Measurements from ENCODE around the gene MLF2.
A peak's percentile ranks its signal among the peaks of the same experiment; 100 is the strongest.
"Not testable (repeated sequence)": the region's sequence is repeated elsewhere in the genome, so short reads cannot be mapped to it uniquely, and the experiment has no call there.

MLF2 gene

DNA sequence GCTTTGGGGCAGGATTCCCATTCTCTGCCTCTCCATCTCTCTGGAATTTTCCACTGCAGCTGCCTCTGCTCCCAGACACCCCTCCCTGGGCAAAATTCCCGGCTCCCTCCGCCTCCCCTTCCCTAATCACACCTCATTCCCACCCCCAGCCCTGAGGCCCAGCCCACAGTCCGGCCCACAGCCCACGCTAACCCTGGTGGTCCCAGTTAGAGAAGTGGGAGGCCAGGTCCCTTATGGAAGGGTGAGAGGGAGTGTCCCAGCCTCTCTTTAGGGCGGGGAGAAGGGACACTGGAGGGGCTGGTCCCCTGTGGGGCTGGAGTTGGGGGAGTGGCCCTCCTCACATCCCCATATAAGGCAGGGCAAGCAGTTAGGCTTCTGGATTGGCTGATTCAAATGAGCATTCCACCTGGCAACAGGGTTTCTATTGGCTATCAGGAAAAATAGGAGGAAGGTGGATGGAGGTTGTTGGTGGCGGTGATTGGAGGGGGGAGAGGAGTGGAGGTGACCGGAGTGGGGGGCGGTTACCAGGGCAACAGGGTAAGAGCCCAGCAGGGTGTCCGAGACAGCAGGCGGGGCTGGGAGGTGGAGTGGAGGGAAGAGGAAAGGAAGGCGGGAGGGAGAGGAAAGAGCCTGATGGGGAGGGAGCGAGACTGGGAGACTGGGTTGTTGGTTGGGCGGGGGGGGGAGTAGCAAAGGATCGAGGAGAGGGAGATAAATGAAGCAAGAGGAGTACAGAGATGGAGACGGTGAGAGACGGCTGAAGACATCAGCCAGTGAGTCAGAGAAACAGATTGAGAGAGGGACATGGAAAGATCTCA lies 11.3 kb upstream of the MLF2 start:
- DNase-seq = peak; percentile 99

DNA sequence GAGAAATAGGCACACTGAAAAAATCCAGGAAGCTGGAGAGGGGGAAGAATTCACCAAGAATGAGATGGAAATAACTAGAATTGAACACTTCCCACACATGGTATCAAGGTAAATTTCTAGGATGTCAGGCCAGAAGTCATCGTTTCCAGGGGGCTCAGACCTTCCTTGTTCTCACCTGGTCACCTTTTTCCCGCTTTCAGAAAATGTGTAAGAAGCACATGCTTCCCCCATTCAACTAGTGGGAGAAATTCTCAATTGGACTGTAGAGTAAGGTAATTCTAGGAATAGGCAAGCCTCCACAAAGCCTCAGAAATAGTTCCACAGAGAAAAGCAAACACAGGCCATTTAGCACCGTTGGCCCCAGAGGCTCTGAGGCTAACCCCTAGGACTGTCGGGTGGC lies 10.4 kb upstream of the MLF2 start:
- no peak for DNase-seq

- no peak for DNase-seq
Observed at GRCh38 chr12:6759741-6760140, 6.8 kb upstream of the MLF2 start.

DNA sequence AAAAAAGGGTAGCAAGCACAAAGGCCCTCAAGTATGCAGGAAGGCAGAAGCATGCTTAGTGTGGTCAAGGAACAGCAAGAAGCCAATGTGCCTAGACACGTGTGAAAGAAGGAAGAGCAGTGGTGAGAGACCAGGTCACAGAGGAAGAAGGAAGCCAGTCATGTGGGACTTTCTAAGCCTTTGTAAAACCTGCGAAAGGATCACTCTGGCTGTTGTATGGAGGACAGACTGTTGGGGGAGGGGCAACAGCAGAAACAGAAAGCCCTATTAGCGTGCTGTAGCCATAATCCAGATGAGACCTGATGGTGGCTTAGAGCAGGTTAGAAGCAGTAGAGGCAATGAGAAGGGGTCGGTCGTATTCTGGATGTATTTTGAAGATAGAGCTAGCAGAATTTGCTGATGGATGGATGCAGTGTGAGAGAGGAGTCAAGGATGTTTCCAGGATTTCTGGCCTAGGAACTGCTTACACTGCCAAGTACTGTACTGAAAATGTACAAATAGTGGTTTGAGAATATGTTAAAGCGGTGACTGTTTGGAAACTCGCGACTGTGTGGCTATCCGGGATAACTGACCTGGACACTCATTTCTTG lies 5.7 kb upstream of the MLF2 start:
- no peak for DNase-seq

GRCh38 chr12:6757028-6757690 lies 4.2 kb upstream of the MLF2 start:
- no peak for DNase-seq

DNA sequence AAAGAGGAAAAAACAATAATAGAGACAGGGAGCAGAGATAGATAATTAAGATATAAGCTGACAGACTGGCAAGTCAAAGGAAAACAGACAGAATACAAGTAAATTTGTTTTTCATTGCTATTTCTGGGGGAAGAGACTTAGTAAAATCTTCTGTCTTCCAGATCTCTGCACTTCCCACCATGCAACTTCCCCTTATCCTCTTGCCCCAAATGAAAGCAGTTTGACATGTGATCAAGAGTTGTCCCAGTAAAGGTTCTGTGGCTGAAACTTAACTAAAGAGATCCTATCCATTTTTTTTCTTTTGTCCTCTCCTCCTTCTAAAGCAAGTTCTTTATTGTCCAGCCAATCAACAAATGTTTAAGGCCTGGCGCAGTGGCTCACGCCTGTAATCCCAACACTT lies 1.5 kb upstream of the MLF2 start:
- no peak for DNase-seq

DNA sequence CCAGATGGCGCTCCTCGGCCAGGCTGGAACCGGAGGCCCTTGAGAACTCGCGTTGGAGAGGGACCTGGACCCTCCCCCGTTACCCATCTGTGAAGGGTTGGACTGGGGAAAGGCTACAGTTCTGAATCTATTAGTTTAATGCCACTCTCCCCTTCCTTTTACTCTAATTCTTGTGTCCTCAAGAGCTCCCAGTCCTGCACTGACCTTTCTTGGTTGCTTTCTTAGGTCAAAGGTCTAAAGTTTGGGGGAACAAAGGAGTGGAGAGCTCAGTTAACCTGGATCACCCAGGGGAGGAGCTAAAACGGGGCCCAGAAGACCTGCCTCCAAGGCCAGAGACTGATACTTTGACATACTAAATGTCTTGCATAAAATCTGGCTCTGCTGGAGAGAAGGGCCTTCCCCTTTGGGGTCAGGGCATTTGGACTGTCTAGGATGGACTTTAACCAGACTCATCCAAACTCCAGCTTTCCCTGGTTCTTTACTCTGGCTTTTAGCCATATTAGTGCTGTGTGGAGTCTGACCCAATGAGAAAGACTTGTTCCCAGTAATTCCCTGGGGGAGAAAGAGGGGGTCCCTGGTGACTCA lies 923 bp upstream of the MLF2 start:
- no peak for DNase-seq

DNA sequence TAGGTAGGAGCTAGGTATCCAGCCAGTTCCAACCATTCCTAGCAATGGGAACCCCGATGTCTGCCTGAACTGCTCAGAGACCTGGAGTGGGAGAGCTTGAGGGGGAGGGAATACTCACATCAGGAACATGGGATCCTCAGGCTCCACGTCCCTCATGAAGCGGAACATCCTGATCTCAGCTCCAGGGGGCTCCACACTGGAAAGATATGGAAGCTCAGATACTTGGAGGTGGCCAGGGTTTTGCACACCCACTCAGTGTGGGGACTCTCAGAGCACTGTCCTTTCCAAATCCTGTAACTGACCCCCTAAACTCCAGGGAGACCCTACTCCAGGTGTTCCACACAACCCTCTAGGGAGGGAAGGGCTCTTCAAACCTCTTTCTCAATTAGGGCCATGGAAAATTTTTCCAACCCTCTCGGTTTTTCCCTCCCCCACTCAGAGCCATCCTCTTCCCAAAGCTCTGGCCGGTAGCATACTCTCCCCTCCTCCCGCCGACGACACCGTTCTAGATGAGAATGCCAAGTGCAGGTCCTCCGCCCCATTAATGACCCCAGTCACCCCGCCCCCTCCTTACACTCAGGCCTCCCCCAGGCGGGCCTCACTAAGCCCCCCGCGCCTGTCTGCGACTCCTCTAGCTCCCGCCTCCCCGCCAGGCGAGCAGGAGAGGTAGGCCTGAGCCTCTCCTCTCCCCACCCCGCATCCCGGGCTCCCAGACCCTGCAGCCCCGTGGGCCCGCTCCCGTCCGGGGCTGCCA lies 597 bp downstream of the MLF2 start:
- DNase-seq = no peak

DNA sequence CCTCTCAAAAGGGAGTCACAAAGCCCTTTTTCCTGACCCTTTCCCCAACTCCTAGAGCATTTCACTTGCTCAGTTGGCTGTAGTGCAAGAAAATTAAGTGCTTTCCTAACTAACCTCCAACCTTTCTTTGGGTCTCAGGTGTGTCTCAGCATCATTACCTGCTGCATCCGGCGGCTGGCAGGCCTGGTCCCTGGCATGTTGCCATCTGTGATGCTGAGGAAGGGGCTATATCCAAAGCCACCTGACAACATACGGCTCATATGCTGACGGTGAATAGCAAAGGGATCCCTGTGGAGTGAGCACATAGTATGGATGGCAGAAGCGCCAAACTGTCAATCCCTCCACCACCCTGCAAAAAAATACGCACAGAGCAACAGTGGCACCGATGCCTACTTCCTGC lies 1.2 kb downstream of the MLF2 start:
- no peak for DNase-seq

GRCh38 chr12:6750506-6750905 lies 2.4 kb downstream of the MLF2 start:
- no peak for DNase-seq

DNA sequence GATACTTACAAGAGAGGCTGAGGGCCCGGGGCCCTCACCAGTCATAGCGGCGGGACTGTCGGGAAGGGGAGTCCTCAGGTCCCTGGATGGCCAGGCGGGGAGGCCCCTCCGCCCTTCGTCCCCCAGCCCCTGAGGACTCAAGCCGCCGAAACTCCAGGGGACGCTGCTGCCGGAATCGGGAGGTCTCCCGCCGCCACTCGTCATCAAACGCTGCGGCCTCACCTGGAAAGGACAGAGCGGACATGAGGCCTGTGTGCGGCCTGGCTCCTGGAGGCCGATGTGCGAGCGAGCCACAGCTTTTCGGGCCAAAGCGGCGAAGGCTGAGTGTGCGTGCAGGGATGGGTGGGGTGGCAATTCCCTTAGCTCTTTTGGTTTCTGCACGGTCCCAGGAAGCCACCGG lies 4.2 kb downstream of the MLF2 start:
- no peak for DNase-seq

- DNase-seq = no peak
Observed at GRCh38 chr12:6747216-6747615, 5.7 kb downstream of the MLF2 start.

GRCh38 chr12:6745741-6746525 lies 7.0 kb downstream of the MLF2 start:
- DNase-seq = no peak

DNA sequence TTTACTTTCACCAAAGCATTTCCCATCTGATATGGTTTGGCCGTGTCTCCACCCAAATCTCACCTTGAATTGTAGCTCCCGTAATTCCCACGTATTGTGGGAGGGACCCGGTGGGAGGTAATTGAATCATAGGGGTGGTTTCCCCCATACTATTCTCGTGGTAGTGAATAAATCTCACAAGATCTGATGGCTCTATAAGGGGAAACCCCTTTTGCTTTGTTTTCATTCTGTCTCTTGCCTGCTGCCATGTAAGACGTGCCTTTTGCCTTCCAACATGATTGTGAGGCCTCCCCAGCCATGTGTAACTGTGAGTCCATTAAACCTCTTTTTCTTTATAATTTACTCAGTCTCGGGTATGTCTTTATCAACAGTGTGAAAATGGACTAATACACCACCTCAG lies 9.6 kb downstream of the MLF2 start:
- not testable (repeated sequence) for DNase-seq

DNA sequence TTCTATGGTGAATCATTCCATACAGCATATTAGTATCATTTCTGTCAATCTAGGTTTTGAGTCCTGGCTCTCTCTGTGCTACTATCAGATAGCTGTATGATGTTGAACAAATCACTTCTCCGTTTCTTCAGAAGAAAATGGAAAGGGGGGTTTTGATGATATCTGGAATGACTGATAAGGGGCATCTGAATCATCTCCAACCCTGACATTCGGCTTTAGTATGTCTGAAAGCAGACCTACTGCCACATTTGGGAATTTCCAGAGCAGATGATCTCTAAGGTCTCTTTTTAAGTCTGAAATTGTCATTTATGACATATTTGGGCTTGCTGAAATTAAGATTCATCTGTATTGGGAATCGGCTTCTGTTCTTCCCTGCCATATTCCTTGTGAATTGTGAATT lies 10.1 kb downstream of the MLF2 start:
- DNase-seq = no peak

DNA sequence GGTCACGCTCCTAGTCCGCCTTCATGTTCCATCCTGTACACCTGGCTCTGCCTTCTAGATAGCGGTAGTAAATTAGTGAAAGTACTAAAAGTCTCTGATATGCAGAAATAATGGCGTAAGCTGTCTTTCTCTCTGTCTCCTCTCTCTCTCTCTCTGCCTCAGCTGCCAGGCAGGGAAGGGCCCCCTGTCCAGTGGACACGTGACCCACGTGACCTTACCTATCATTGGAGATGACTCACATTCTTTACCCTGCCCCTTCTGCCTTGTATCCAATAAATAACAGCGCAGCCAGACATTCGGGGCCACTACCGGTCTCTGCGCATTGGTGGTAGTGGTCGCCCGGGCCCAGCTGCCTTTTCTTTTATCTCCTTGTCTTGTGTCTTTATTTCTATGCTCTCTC lies 10.9 kb downstream of the MLF2 start:
- not testable (repeated sequence) for DNase-seq

- no peak for DNase-seq
Observed at GRCh38 chr12:6736754-6737153, 16.2 kb downstream of the MLF2 start.

- peak; percentile 38 for DNase-seq
Observed at GRCh38 chr12:6735448-6736191, 17.3 kb downstream of the MLF2 start.

- no peak for DNase-seq
Observed at GRCh38 chr12:6734506-6735387, 18.2 kb downstream of the MLF2 start.

GRCh38 chr12:6730169-6730568 lies 22.8 kb downstream of the MLF2 start:
- no peak for DNase-seq
